Gastrocnemius medialis (tissue), 4 donors: ENCODE results near the gene TMEM196. TPM values are rescaled to one million over a fixed set of nuclear protein-coding genes. Genes with fewer than 3 reads are reported as not detected.
A peak's percentile ranks its signal among the peaks of the same experiment; 100 is the strongest.

ENCODE experiments used
- ATAC-seq, 2 donors: fragments of 150-250 bp; one replicate each; pipeline ENCODE4 v1.9.1; 2016
- DNase-seq, 2 donors: peaks; one replicate each; pipeline ENCODE4 v3.0.0-alpha.2; 2019
- H3K27ac ChIP-seq, 4 donors: fragments of 200-600 bp; sonication (generic); 1 replicate in 1 of 4; 2 replicates in 3 of 4; pipeline ENCODE4 v1.5.1; 2016 to 2018; ENCODE audit warnings: mild to moderate bottlenecking in 2 of 4, moderate library complexity in 1 of 4
- H3K27me3 ChIP-seq, 3 donors: fragments of 200-600 bp; sonication (generic) in 2 of 3; 1 replicate in 1 of 3; 2 replicates in 2 of 3; pipeline versions ENCODE4 v1.5.1 to v1.6.0; 2016 to 2019; ENCODE audit warnings: mild to moderate bottlenecking in 1 of 3, moderate library complexity in 1 of 3
- H3K36me3 ChIP-seq, 2 donors: fragments of 200-600 bp; sonication (generic) in 1 of 2; one replicate each; pipeline ENCODE4 v1.5.1; 2017 to 2018
- H3K4me1 ChIP-seq, 2 donors: fragments of 200-600 bp; sonication (generic) in 1 of 2; one replicate each; pipeline ENCODE4 v1.5.1; 2016 to 2017; ENCODE audit warnings: mild to moderate bottlenecking in 2 of 2
- H3K4me3 ChIP-seq, 4 donors: fragments of 200-600 bp; sonication (generic) in 3 of 4; 1 replicate in 1 of 4; 2 replicates in 3 of 4; pipeline ENCODE4 v1.5.1; 2016 to 2019; ENCODE audit warnings: mild to moderate bottlenecking in 2 of 4
- H3K9me3 ChIP-seq, 3 donors: fragments of 200-600 bp; sonication (generic) in 2 of 3; 1 replicate in 1 of 3; 2 replicates in 2 of 3; pipeline ENCODE4 v1.5.1; 2016 to 2019
- POLR2A ChIP-seq, 2 donors: fragments of 450-650 bp; IDR thresholded peaks; one replicate each; pipeline ENCODE4 v1.6.1; 2017; ENCODE audit warnings: antibody characterized with exemption in 2 of 2, mild to moderate bottlenecking in 2 of 2, moderate library complexity in 2 of 2
- in situ Hi-C, 4 donors: fragments of 200-750 bp; cut with MboI; loops; one replicate each; pipeline versions ENCODE4 v1.15.0 to v1.8.0; 2017; ENCODE audit warnings: low sequenced_read_pairs in 4 of 4
- intact Hi-C: fragments of 100-400 bp; cut with DNase I; formaldehyde crosslinking; loops from one replicate; pipeline ENCODE4 v1.15.1; 2023; ENCODE audit warnings: low total_unique reads
- total RNA-seq, 4 donors: library from RNA; depleted of rRNA; stranded (reverse); fragments of >200 nt; gene quantifications; one replicate each; pipeline versions ENCODE4 v1.1.0 to v1.2.3, GENCODE V29; 2016
- TF ChIP-seq, protein P1 (sequence below), 5 experiments: fragments of 450-650 bp in 3 of 5; fragments of 200-600 bp in 2 of 5; sonication (generic) in 2 of 5; IDR thresholded peaks in 4 of 5; conservative IDR thresholded peaks in 1 of 5; 1 replicate in 4 of 5; 2 replicates in 1 of 5; pipeline ENCODE4 v1.5.1; 2016 to 2019; ENCODE audit warnings: antibody characterized with exemption in 5 of 5, mild to moderate bottlenecking in 3 of 5, moderate library complexity in 3 of 5

Gene TMEM196
- total RNA-seq, 4 donors from 2014 or later: not detected

DNA sequence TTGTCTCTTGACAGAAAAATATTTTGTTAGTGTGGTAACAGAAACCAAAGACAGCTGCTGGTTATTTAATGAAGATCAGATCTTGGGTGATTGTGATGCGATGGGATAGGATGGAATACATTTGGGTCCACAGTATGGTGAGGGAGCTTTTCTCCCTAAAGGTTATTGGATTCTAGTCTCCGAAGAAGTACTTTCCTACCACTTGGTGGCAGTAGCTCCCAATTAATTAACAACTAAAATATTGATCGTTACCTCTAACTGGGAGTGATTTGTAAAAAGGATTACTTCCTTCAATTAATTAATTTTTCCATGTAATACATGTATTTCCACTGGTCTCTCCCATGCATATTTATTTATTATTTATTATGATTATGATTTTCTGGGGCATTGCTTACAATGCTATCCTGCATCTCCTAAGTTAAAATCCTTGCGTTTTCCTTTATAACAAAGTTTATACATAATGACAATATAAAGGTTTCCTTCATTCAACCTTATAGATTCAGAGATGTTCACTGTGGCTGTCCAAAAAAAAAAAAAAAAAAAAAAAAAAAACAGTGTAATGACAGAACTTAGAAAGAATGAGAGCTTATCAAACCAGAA is 25.6 kb downstream of the TMEM196 start:
- Histone ChIP-seq H3K4me3 (no peak overlapping the region), H3K27ac (no peak overlapping the region), H3K9me3 (no peaks in the 10 kb centered on the region), H3K36me3 (no peaks in the 10 kb centered on the region), H3K27me3 (no peaks in the 10 kb centered on the region), H3K4me1 (no peaks in the 10 kb centered on the region)
- in situ Hi-C loops (no loop called here), intact Hi-C loops (loop anchor here (10.0 kb wide), 1 partner anchor 847 kb away; no protein-coding TSS in a partner anchor)
- ATAC-seq (no peak), DNase-seq (no peak)
- TF ChIP-seq, protein P1, sequence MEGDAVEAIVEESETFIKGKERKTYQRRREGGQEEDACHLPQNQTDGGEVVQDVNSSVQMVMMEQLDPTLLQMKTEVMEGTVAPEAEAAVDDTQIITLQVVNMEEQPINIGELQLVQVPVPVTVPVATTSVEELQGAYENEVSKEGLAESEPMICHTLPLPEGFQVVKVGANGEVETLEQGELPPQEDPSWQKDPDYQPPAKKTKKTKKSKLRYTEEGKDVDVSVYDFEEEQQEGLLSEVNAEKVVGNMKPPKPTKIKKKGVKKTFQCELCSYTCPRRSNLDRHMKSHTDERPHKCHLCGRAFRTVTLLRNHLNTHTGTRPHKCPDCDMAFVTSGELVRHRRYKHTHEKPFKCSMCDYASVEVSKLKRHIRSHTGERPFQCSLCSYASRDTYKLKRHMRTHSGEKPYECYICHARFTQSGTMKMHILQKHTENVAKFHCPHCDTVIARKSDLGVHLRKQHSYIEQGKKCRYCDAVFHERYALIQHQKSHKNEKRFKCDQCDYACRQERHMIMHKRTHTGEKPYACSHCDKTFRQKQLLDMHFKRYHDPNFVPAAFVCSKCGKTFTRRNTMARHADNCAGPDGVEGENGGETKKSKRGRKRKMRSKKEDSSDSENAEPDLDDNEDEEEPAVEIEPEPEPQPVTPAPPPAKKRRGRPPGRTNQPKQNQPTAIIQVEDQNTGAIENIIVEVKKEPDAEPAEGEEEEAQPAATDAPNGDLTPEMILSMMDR (IDR thresholded peaks at IDR 0.05 in 4 of 5, conservative IDR thresholded peaks at IDR 0.05 in 1 of 5): peak in 1 of 5 experiments; percentile 37
- TF ChIP-seq POLR2A (IDR thresholded peaks at IDR 0.05): no peak

DNA sequence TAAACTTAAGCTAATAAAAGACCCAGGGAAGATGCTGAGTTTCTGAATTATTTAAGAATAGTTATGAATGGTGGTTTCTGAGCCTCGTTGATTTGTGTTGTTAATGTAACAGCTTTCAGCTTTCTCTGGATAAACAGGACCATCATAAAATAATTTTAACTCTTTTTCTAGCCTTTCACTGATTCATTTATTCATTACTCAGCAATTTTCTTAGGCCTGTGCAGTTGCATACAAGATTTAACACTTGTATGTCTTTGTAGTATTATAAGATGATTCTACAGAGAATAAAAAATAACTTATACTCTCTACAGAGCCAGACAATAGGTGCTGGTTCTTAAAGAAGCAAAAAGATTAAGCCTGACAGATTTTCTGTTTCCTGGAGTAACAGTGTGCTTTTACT is 29.3 kb downstream of the TMEM196 start:
- intact Hi-C loops: loop anchor here (10.0 kb wide), 1 partner anchor 851 kb away; no protein-coding TSS in a partner anchor
- no peaks in the 10 kb centered on the region for H3K36me3 ChIP-seq
- H3K27ac ChIP-seq: no peak overlapping the region
- in situ Hi-C loops: no loop called here
- DNase-seq: no peak
- H3K27me3 ChIP-seq: no peaks in the 10 kb centered on the region
- no peaks in the 10 kb centered on the region for H3K4me1 ChIP-seq
- H3K9me3 ChIP-seq: no peaks in the 10 kb centered on the region
- no peak for TF ChIP-seq POLR2A (IDR thresholded peaks at IDR 0.05)
- no peak overlapping the region for H3K4me3 ChIP-seq
- ATAC-seq: no peak

DNA sequence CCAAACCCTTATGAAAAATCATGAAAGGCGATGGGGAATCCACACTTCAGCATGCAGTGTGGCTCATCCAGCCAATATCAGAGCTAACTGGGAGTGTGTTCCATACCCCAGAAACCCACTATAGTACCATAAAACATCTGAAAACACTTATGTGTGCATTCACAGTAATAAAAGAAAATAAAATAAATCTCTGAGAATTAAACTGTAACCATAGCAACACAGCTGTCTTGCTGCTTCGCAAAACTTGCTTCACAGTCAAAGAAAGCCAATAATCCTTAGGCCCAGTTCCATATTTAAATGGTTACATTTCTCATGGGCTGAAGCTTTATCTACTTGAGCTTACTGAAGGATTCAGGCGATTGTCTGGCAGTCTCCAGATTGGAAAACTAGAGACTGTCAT is 44.7 kb downstream of the TMEM196 start:
- Histone ChIP-seq H3K4me3 (no peak overlapping the region), H3K27me3 (no peaks in the 10 kb centered on the region), H3K27ac (no peak overlapping the region), H3K36me3 (no peaks in the 10 kb centered on the region), H3K9me3 (no peaks in the 10 kb centered on the region), H3K4me1 (no peaks in the 10 kb centered on the region)
- TF ChIP-seq, protein P1 (IDR thresholded peaks at IDR 0.05 in 4 of 5, conservative IDR thresholded peaks at IDR 0.05 in 1 of 5): no peak
- TF ChIP-seq POLR2A (IDR thresholded peaks at IDR 0.05): no peak
- no peak for ATAC-seq
- DNase-seq: no peak
- intact Hi-C loops (no loop called here), in situ Hi-C loops (loop anchor here in 1 of 4 donors (10.0 kb wide), 1 partner anchor 866 kb away; no protein-coding TSS in a partner anchor)

DNA sequence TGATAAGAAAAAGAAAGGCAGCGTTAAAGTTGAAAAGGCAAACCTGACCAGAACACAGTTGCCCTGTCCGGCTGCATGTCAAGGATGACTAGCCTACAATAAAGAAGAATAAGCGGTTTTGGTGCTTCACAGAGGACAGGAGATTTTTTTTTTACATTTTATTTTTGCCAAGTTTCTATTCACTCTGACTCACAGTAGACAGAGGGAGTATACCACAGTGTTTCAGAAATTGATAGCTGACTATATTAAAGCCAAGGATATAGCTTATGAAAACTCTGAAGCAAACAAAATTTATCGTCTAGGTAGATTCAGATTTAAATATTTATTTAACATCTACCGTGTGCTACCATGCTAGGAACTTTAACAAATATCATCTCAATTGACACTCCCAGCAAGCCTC is 47.6 kb downstream of the TMEM196 start:
- ATAC-seq: no peak
- TF ChIP-seq, protein P1 (IDR thresholded peaks at IDR 0.05 in 4 of 5, conservative IDR thresholded peaks at IDR 0.05 in 1 of 5): no peak
- TF ChIP-seq POLR2A (IDR thresholded peaks at IDR 0.05): no peak
- intact Hi-C loops (no loop called here), in situ Hi-C loops (loop anchor here in 1 of 4 donors (10.0 kb wide), 1 partner anchor 869 kb away; no protein-coding TSS in a partner anchor)
- Histone ChIP-seq H3K9me3 (no peaks in the 10 kb centered on the region), H3K27ac (no peak overlapping the region), H3K36me3 (no peaks in the 10 kb centered on the region), H3K4me1 (no peaks in the 10 kb centered on the region), H3K4me3 (no peak overlapping the region), H3K27me3 (no peaks in the 10 kb centered on the region)
- no peak for DNase-seq

DNA sequence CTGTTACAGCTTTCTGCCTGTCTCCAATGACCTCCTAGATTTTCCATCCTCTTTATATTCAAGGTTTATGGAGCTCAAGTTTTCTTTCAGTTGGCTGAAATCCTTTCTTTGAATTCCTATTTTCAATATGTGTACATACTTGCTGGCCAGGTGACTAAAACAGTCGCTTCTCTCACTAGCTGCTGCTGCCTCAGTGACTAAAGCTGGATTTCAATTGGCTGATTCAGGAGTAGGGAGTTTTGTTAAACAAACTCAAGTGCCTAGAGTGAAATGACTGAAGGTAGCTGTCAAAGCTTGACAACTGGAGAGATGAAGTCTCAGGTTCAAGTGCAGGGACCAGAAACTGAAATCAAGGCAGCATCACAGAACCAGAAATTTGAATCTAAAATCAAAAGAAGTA is 57.9 kb downstream of the TMEM196 start:
- no peak for TF ChIP-seq POLR2A (IDR thresholded peaks at IDR 0.05)
- TF ChIP-seq, protein P1 (IDR thresholded peaks at IDR 0.05 in 4 of 5, conservative IDR thresholded peaks at IDR 0.05 in 1 of 5): no peak
- H3K27ac ChIP-seq: no peak overlapping the region
- DNase-seq: no peak
- H3K9me3 ChIP-seq: no peaks in the 10 kb centered on the region
- H3K4me1 ChIP-seq: no peaks in the 10 kb centered on the region
- no peak overlapping the region for H3K4me3 ChIP-seq
- no peaks in the 10 kb centered on the region for H3K27me3 ChIP-seq
- intact Hi-C loops: no loop called here
- H3K36me3 ChIP-seq: no peaks in the 10 kb centered on the region
- in situ Hi-C loops: loop anchor here in 1 of 4 donors (10.0 kb wide), 1 partner anchor 879 kb away; no protein-coding TSS in a partner anchor
- ATAC-seq: no peak
